GM21825 (cell line): ENCODE measurements around the gene EMC6.
"Not testable (repeated sequence)": the region's sequence is repeated elsewhere in the genome, so short reads cannot be mapped to it uniquely, and the experiment has no call there.

Experiments used
- ATAC-seq: cut with Tn5 transposase; IDR thresholded peaks from one replicate; pipeline ENCODE4 v1.9.1; 2021; ENCODE audit warnings: mild to moderate bottlenecking, moderate library complexity; ENCODE audit not compliant: unreplicated experiment

The EMC6 gene

DNA sequence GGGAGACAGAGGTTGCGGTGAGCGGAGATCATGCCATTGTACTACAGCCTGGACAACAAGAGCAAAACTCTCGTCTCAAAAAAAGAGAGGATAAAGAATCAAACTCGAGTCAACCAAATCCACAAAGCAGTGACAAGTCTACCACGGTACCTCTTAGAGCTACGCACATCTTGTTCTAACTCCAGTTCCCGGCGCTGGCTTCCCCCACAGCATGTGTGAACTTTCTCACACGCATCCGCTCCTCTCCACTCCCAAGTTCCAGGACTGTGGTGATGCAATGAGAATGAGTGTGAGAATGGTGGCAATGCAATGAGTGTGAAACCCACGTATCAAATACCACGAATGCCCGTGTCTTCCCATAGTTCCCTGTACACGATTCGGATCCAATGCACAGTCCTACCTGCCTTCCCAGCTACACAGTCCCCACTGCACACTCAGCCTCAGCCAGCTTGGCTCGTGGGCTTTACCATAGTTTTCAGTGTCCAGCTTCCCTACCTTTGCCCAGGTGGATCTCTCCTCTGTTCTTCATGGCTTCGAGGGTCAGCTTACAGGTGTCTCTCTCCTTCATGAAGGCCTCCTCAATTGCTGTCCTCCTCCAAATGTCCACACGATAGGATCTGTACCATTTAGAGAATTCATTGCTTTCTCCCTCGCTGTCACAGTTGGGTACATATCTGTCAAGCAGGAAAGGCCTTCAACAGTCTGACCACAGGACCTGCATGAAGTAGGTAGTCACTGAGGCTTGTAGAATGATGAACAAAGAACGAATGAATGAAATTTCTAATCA lies 36.5 kb downstream of the EMC6 start:
- ATAC-seq = no peak

DNA sequence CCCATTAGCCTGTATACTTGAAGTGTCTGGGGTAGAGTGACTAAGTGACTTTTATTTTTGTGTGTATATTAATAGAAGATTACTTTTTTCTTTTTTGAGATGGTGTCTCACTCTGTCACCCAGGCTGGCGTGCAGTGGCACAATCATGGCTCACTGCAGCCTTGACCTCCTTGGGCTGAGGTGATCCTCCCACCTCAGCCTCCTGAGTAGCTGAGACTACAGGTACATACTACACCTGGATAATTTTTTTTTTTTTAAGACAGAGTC lies 37.0 kb downstream of the EMC6 start:
- not testable (repeated sequence) for ATAC-seq

DNA sequence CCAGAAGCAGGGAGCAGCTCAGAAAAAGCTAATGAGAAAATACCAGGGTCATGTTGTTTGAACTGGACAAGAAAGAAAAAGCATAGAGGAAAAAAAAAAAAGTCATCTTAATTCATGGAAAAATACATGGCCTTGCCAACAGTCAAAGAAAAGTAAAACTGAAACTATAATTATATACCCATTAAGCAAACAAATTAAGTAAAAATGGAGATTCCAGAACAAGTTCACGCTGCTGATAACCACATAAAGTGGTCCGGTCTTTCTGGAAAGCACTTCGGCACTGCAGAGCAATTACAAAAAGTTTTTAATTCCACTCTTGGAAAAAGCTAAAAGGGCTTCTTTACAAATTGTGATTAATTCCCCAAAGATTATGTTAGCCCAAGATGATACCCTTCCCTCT lies 39.8 kb downstream of the EMC6 start:
- no peak for ATAC-seq

- peak; percentile 90 for ATAC-seq
Measured at GRCh38 chr17:3710951-3711383, 42.4 kb downstream of the EMC6 start.

DNA sequence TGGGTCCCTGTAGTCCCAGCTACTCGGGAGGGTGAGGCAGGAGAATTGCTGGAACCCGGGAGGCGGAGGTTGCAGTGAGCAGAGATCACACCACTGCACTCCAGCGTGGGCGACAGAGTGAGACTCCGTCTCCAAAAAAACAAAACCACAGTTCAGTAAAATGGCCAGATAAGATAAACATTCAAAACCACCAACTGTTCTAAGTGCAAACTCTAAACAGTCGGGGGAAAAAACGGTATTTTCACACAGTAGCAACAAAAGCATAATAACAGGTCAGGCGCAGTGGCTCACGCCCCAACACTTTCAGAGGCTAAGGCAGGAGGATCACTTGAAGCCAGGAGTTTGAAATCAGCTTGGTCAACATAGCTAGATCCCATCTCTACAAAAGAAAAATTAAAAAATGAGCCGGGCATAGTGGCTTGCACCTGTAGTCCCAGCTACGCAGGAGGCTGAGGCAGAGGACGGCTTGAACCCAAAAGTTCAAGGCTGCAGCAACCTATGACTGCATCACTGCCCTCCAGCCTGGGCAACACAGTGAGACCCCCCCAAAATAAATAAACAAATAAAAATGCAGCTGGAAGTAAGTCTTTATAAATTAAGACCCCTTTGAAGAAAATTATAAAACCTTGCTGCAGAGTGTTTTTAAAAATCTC lies 44.3 kb downstream of the EMC6 start:
- ATAC-seq = no peak

DNA sequence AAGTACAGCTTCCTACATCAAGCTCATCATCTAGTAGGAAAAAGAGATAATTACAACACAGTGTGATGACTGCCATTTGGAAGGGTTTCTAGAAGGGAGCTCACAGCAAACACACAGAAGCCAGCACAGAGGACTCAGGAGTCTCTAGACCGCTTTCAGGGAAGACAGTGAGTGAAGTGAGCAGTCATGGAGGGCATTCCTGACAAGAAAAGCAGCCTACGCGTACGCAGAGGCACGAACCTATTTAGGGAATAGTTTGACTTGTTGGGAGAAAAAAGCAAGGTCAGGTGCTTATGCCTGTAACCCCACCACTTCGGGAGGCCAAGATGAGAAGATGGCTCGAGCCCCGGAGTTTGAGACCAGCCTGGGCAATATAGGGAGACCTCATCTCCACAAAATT lies 46.7 kb downstream of the EMC6 start:
- ATAC-seq = no peak

DNA sequence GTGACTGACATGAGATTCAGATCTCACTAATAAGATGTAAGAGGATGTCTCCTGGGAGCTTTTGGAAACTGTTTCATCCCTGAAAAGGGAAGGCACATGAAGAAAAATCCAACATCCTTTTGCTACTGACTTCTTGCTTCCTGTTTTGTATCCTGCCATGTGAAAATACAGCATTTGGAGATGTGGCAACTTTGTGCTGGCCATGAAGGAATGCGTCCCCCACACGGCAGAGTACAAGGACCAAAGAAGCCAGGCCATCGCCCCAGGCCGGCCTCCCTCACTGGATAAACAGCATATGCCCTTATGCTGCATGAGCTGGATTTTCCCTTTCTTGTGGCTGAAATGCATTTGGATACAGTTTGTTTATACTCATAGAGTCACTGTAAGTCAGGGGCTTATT lies 49.6 kb downstream of the EMC6 start:
- no peak for ATAC-seq

- ATAC-seq = no peak
Measured at GRCh38 chr17:3719265-3719664, 50.7 kb downstream of the EMC6 start.
